ENCODE results near the gene EFR3B. TPM values are rescaled to one million over a fixed set of nuclear protein-coding genes. Genes with fewer than 3 reads are reported as not detected.
A peak's percentile ranks its signal among the peaks of the same experiment; 100 is the strongest.

Gene EFR3B
- total and polyA plus RNA-seq, 2 of the 4 experiments (the other 2 are of a cell fraction), result 0.38 to 0.90 TPM

GRCh38 chr2:25042321-25043240, 705 bp downstream of the EFR3B start:
- Histone ChIP-seq H3K4me3 (ENCODE audit: insufficient read depth, low read depth, low read length) (peak overlapping the region; percentile 51), H2AK9ac (replicated peaks; ENCODE audit: low read depth, low read length, poor library complexity) (peak overlapping the region; percentile 66), H3K27me3 (ENCODE audit: control insufficient read depth, insufficient read depth, low read length) (peaks cover 12% of the 10 kb centered on the region; the same call in 1 of the 2 replicates), H2BK20ac (ENCODE audit: low read depth, low read length) (no peak overlapping the region), H2BK15ac (ENCODE audit: low read depth, low read length) (no peak overlapping the region), H4K91ac (ENCODE audit: insufficient read depth, low read depth, low read length) (no peak overlapping the region), H2BK120ac (ENCODE audit: low read depth, low read length) (no peak overlapping the region), H2BK5ac (ENCODE audit: low read depth, low read length, poor library complexity, severe bottlenecking) (no peak overlapping the region), H3K79me1 (ENCODE audit: low read depth in 1 of 2, low read length in 2 of 2) (no peaks in the 10 kb centered on the region), H3K4me2 (ENCODE audit: low read depth, low read length) (peak overlapping the region; percentile 82), H3K56ac (ENCODE audit: extremely low read depth, insufficient read depth, low read length) (no peak overlapping the region), H3K36me3 (ENCODE audit: control insufficient read depth, insufficient read depth, low read length) (no peaks in the 10 kb centered on the region), H3K23ac (ENCODE audit: low read depth, low read length) (peak overlapping the region; percentile 84), H3K9me1 (ENCODE audit: insufficient read depth, low read length) (peaks cover 4% of the 10 kb centered on the region; the same call in 1 of the 2 replicates), H4K8ac (ENCODE audit: low read depth in 2 of 2, low read length in 2 of 2) (0 out of 4 replicates have a peak overlapping the region, but pooled peaks of 1 of the 2 experiments have one; percentile 10), H3K9me3 (ENCODE audit: control insufficient read depth, insufficient read depth, low read length) (no peaks in the 10 kb centered on the region), H3K4ac (ENCODE audit: low read depth, low read length) (no peak overlapping the region), H2AFZ (replicated peaks; ENCODE audit: low read length, poor library complexity) (peak overlapping the region; percentile 93), H3K18ac (ENCODE audit: low read depth, low read length) (no peak overlapping the region), H3K27ac (ENCODE audit: insufficient read depth, low read length) (no peak overlapping the region), H3K4me1 (ENCODE audit: control insufficient read depth, insufficient read depth, low read length) (peaks cover 10% of the 10 kb centered on the region), H4K20me1 (ENCODE audit: insufficient read depth, low read length) (peaks cover 6% of the 10 kb centered on the region), H4K5ac (ENCODE audit: low read depth, low read length) (no peak overlapping the region), H3K14ac (replicated peaks; ENCODE audit: low read depth, low read length) (no peak overlapping the region), H3K9ac (ENCODE audit: low read depth, low read length) (no peak overlapping the region), H2AK5ac (ENCODE audit: low read depth, low read length) (no peak overlapping the region)
- DNase-seq, result peak; percentile 10
- dilution Hi-C loops (cut with HindIII; ENCODE audit: low sequenced_read_pairs, unreplicated experiment) (no loop called here), in situ Hi-C loops (cut with MboI; ENCODE audit: low sequenced_read_pairs) (no loop called here), intact Hi-C loops (cut with micrococcal nuclease) (loop anchor here (5.0 kb wide), 5 partner anchors 35 to 155 kb away; partner anchors contain the start of gene DNAJC27)
- TF ChIP-seq NFE2L2 (IDR thresholded peaks at IDR 0.05; ENCODE audit: low read depth, low read length) (no peak), MAZ (IDR thresholded peaks at IDR 0.05; ENCODE audit: borderline replicate concordance, low read depth, low read length) (no peak), CHD1 (IDR thresholded peaks at IDR 0.05; ENCODE audit: low read depth, low read length) (no peak), BHLHE40 (IDR thresholded peaks at IDR 0.05; ENCODE audit: low read depth, low read length) (no peak), CEBPB (IDR thresholded peaks at IDR 0.05; ENCODE audit: low read depth, low read length) (no peak), RCOR1 (IDR thresholded peaks at IDR 0.05; ENCODE audit: insufficient replicate concordance, low read length) (no peak), RFX5 (IDR thresholded peaks at IDR 0.05; ENCODE audit: low read depth, low read length) (no peak), POLR2A (IDR thresholded peaks at IDR 0.05; ENCODE audit: low read depth, low read length) (no peak), USF2 (IDR thresholded peaks at IDR 0.05; ENCODE audit: low read depth, low read length) (no peak), MXI1 (IDR thresholded peaks at IDR 0.05; ENCODE audit: borderline replicate concordance, low read depth, low read length) (no peak), MAFK (IDR thresholded peaks at IDR 0.05; ENCODE audit: low read depth, low read length) (no peak)
- WGBS, 2 experiments (ENCODE audit: extremely low coverage in 2 of 2, insufficient read length in 1 of 2), result 1% methylated on average over 24 of the region's 76 CpGs; no CpG with 5 or more reads in 1 of the 2 experiments
- CTCF ChIA-PET, result no interaction called here
- POLR2A ChIA-PET (ENCODE audit: unreplicated experiment), result no interaction called here
- no TSS peak for BruUV-seq (replicated peaks)
- ATAC-seq (ENCODE audit: low read depth), result peak; percentile 28

Data from IMR-90 (cell line).